ENCODE data around the gene CDKL5.
"Not testable (repeated sequence)": the region's sequence is repeated elsewhere in the genome, so short reads cannot be mapped to it uniquely, and the experiment has no call there.

CDKL5 gene

DNA sequence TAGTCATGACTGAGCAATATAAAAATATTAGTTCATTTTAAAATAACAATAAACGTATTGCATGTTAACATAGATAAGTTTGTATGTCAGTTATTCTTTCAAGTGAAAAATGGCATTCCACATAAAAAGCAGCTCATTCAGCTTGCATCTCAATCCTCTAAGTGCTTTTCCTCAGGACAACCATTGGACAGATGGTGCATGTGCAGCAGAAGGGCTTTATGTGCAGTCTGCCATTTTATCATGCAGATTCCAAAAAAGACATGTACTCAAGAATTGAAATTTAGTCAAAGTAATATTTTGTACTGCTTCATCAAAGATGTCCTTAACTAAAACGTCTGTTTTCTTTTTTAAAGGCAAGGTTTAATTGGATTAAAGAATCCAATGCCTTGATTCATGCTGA lies 153.1 kb downstream of the CDKL5 start:
- no peak for DNase-seq

- no peak for DNase-seq
These were observed 154.1 kb downstream of the CDKL5 start for GRCh38 chrX:18579495-18579894.

DNA sequence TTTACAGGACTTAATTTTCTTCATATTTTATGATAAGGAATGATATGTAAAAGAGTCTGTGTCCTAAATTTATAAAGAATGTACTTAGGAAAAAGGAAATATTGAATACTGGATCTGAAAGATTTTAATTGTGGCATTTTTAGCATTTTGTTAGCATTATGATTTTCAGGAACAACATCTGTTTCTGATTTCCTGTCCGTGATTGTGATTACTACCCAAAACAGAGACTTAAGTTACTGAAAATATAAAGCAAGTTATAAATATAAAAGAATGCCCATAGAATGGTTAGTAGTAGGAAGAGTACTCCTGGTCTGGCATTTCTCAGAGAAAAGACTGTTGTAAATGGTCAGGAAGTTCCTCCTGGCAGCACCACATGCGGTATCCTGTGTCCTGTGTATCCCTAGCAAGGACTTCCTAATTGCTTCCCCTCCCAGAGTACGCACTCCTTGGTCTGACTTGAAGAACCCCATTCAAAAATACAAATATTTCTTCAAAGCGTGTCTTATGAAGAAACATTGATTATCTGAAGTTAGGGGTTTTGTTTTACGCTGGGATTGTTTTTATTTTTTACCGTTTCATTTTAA lies 157.6 kb downstream of the CDKL5 start:
- no peak for DNase-seq

GRCh38 chrX:18589292-18589691 lies 163.9 kb downstream of the CDKL5 start:
- not testable (repeated sequence) for DNase-seq

- no peak for DNase-seq
These were observed 166.4 kb downstream of the CDKL5 start for GRCh38 chrX:18591834-18592233.

DNA sequence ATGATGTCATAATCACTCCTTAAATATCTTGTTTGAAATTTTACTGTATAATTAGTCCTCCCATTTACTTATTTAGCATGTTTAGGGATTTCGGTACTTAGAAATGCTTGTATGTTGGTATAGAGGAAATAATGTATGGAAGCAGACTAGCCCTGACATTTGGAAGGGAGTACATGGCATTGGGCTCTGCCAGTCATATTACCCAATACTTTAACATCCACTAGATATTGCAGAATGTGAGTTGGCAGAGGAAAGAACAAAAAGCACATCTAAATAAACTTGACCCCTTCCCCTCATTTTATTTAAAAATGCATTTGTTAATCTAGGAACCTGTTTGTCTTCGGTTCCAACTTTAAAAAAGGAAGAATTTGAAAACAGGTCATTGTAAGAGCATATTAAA lies 168.7 kb downstream of the CDKL5 start:
- DNase-seq: no peak

DNA sequence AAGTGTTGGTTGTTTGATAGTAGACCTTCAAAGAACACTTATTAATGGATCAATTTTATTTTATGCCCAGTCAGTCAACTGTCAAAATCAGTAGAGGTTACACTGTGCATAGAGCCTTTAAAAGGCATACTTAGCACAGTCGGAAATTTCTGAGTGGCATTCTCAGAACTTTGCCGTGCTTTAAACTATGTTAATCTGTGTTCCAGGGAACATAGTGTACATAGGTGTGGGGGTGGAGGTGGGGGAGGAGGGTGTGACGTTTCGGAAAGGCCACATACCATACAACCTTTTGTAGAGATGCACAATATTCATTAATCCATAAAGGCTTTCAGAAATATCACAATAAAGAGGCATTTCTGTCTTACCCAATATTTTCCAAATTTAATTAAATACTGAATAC lies 170.7 kb downstream of the CDKL5 start:
- no peak for DNase-seq

GRCh38 chrX:18598413-18598812 lies 173.0 kb downstream of the CDKL5 start:
- DNase-seq: no peak

DNA sequence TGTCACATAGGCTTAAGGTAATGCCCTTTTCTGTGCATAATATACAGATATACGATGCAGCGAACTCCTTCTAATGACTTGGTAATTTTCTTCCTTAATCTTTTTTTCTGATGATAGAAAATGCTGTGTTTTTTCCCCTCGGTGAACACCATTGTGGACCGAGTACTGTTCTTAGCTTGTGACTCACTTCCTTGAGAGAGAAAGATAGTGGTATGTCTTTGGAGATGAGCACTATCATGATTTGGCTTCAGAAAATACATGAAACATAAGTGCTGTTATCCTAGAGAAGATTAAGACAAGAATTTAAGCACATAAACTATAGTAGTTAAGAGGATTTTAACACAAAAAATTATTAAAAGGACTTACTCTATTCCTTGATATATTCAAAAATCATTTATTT lies 182.6 kb downstream of the CDKL5 start:
- no peak for DNase-seq

DNA sequence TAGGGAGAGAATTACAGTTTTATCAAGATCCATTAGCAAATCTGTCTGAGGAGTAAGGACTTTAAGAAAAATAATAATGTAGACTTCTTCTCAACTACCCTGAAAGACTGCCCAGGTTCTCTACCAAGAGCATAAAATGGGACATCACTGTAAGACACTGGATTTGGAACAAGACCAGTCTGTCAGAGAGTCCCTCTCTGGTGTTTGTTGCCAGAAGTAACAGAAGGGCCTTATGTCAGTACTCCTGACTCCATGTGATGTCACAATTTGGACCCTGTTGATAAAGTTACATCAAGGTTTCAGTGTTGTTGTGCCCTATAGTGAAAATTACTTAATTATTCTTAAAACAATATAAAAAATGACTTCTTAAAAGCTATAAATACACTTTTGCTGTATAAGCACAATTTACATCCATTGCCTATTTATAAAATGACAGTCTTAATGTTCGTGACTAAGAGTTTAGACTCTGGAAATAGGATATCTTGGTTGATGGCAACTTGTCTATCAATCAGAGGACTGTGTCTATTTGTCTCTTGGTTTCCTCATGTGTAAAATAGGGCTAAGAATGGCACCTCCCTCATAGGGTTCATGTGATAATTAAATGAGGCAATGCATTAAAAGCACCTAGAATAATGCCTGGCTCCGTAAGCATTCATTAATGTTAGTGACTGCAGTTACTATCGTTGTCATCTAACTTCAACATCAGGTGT lies 188.7 kb downstream of the CDKL5 start:
- no peak for DNase-seq

GRCh38 chrX:18616688-18617406 lies 191.4 kb downstream of the CDKL5 start:
- DNase-seq: no peak

DNA sequence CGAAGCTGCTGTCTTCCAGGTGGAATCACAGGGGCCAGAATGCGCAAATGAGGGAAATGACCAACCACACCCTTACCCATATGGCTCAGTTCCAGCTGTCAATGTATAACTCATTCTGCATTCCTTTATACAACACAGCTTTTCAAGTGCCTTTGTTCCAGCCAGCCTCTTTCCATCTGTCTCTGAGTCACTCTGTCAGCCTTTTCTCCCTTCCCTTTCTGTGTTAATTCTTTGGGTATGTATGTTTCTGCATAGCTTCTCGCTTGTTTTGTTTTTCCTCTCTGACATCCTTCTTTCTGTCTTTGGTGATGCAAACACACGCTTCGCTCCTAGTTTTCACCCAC lies 192.0 kb downstream of the CDKL5 start:
- no peak for DNase-seq

DNA sequence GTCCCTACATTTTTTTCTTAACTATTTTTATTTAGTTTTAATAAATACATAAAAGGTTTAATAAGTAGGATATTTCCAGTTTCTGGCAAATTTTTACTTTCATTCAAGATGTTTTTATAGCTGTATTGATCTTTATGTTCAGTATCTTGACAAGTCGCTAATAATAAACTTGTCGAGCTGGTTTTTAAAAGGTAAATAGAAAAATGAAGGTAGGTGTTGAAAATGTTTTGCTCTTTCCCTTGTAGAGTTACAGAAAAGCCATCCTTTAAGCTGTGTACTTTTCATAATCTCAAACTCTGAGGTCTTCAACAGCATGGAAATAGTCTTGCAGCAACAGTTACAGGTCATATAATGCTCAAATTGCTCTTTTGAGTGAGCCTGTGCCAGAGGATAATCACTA lies 193.9 kb downstream of the CDKL5 start:
- DNase-seq: no peak

GRCh38 chrX:18620349-18620748 lies 194.9 kb downstream of the CDKL5 start:
- DNase-seq: no peak

GRCh38 chrX:18624599-18624998 lies 199.2 kb downstream of the CDKL5 start:
- no peak for DNase-seq

GRCh38 chrX:18630934-18631333 lies 205.5 kb downstream of the CDKL5 start:
- DNase-seq: no peak

- DNase-seq: no peak
These were observed 213.0 kb downstream of the CDKL5 start for GRCh38 chrX:18638398-18638797.

- DNase-seq: no peak
These were observed 213.9 kb downstream of the CDKL5 start for GRCh38 chrX:18639280-18639679.

- DNase-seq: no peak
These were observed 215.3 kb downstream of the CDKL5 start for GRCh38 chrX:18640686-18641085.

DNA sequence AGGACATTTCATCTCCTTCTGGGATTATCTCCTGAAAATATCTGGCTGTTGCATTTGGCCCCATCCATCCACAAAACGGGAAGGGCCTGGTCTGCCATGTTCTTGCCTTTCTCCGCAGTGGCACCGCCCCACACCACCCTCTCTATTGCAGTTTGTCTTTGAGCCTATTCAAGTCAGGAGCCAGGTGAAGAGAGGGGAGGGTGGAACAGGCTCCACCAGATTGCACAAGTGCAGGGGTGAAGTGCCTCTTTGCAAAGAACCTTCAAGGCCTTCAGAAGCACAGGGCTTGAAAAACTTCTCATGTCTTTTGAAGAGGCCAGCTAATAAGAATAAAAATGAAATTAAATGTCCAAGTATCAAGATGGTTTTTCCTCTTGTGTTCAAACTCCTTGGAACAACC lies 217.8 kb downstream of the CDKL5 start:
- DNase-seq: no peak

DNA sequence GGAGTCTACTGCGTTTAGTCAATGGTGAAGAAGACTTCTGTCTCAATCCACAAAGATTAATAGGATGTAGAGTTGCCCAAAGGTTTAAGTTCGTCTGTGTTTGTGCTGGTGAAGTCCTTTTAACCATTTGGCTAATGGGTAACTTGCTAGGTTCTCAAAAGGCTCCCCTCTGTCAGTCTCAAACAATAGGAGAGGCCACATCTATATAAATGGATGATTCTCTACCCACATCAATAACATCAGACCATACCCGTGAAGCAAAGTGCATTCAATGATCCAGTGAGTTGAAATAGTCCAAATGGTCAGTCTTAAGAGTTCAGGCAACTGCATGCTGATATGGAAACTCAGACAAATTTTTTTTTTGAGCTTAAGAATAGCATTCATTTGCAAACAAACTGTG lies 218.4 kb downstream of the CDKL5 start:
- no peak for DNase-seq

DNA sequence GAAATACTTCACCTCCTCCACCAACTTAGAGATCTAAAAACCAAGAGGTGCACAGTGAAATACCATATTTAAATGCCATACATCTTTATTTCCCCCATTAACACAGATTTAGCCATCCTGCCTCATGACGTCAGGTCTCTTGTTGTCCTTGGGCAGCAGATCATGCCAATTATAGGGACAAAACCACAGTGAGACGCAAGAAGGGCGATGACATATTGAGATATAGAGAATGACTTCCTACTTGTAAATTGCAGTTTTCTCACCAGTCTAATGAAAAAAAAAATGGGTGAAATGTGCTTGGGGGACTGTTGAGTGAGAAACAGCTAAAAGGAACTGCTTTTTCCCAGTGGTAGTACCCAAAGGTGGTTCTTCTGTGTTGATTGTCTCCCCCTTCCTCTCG lies 222.2 kb downstream of the CDKL5 start:
- no peak for DNase-seq

DNA sequence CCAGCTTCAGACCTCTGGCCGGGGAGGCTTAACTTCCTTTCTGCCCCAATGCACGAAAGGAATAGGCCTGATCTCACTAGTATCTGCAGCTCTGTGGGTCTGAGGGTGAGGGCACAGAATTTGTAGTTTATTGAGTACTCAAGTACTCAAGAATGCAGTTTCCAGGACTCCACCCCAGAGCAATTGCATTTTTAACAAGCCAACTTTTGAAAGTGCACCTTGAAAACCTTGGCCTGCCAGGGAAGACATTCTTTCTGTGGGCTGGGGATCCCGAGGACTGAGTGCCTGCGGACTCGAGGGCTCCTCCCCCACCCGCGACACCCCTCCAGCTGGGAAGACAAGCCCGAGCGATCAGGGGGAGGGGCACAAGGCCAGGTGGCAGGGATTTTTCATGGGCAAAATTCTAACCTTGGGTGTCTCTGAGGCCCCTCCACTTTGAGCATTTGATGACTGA lies 224.1 kb downstream of the CDKL5 start:
- no peak for DNase-seq

GRCh38 chrX:18650662-18651061 lies 225.3 kb downstream of the CDKL5 start:
- DNase-seq: no peak

Data from NCI-H2081 (cell line).